Testis (tissue), 3 donors: ENCODE measurements around the gene PDE10A. TPM values are rescaled to one million over a fixed set of nuclear protein-coding genes. Genes with fewer than 3 reads are reported as not detected.

Experiments
- DNase-seq: peaks from one replicate; pipeline ENCODE4 v3.0.0-alpha.2; 2019
- H3K27ac ChIP-seq, 2 donors: fragments of 200-600 bp; sonication (generic); one replicate each; pipeline ENCODE4 v1.5.1; 2019
- H3K27me3 ChIP-seq: fragments of 200-600 bp; sonication (generic); one replicate; pipeline ENCODE4 v1.5.1; 2019
- H3K36me3 ChIP-seq: fragments of 200-600 bp; sonication (generic); one replicate; pipeline ENCODE4 v1.5.1; 2017; ENCODE audit warnings: low read depth; ENCODE audit errors: missing control alignments
- H3K4me1 ChIP-seq: fragments of 200-600 bp; sonication (generic); one replicate; pipeline ENCODE4 v1.5.1; 2019
- H3K4me3 ChIP-seq, 2 donors: fragments of 200-600 bp; sonication (generic); one replicate each; pipeline ENCODE4 v1.5.1; 2017 to 2019
- H3K9me3 ChIP-seq: fragments of 200-600 bp; sonication (generic); one replicate; pipeline ENCODE4 v1.5.1; 2017
- CTCF ChIP-seq, 3 experiments: fragments of 450-650 bp in 2 of 3; fragments of 200-600 bp in 1 of 3; sonication (generic) in 1 of 3; IDR thresholded peaks; one replicate each; pipeline ENCODE4 v1.5.1; 2016 to 2019; ENCODE audit warnings: antibody characterized with exemption in 3 of 3, mild to moderate bottlenecking in 2 of 3, moderate library complexity in 1 of 3
- POLR2A ChIP-seq: fragments of 450-650 bp; IDR thresholded peaks from one replicate; pipeline ENCODE4 v1.6.1; 2017; ENCODE audit warnings: antibody characterized with exemption, mild to moderate bottlenecking, moderate library complexity
- WGBS, 2 donors: methylation state at CpG; one replicate each; pipeline ENCODE4 v1.1.5; 2018; 5-methylcytosine and 5-hydroxymethylcytosine counted together
- intact Hi-C: fragments of 100-400 bp; cut with DNase I; formaldehyde crosslinking; loops from one replicate; pipeline ENCODE4 v1.15.1; 2023; ENCODE audit warnings: low total_unique reads
- polyA plus RNA-seq: library from polyadenylated mRNA; stranded (reverse); fragments of 350-450 nt; fragmentation: Illumina TruSeq; extraction: RNeasy Lipid Tissue Mini Kit (QIAGEN cat#74804); gene quantifications from one replicate; pipeline ENCODE4 v1.2.3, GENCODE V29; 2014; ENCODE audit warnings: low read depth, low replicate concordance; ENCODE audit not compliant: insufficient read depth
- total RNA-seq, 2 donors: library from RNA; depleted of rRNA; stranded (reverse); fragments of >200 nt; gene quantifications; one replicate each; pipeline ENCODE4 v1.2.3, GENCODE V29; 2016

Gene PDE10A
- total and polyA plus RNA-seq, 3 donors from 2014 or later, result 15.5 to 22.0 (median 18.0) TPM

GRCh38 chr6:165404296-165404695 lies 258.7 kb downstream of the PDE10A start:
- no peak for DNase-seq
- Histone ChIP-seq H3K27me3 (no peaks in the 10 kb centered on the region), H3K9me3 (no peaks in the 10 kb centered on the region), H3K36me3 (no peaks in the 10 kb centered on the region), H3K4me3 (no peak overlapping the region), H3K27ac (no peak overlapping the region), H3K4me1 (no peaks in the 10 kb centered on the region)
- no peak for TF ChIP-seq POLR2A
- TF ChIP-seq CTCF (IDR thresholded peaks at IDR 0.05), result no peak
- WGBS, 2 donors, result 90 to 92% methylated on average over 2 of the region's 2 CpGs
- intact Hi-C loops, result no loop called here

GRCh38 chr6:165403006-165403595 lies 259.9 kb downstream of the PDE10A start:
- no peak overlapping the region for H3K4me3 ChIP-seq
- intact Hi-C loops, result no loop called here
- H3K27me3 ChIP-seq, result no peaks in the 10 kb centered on the region
- no peak overlapping the region for H3K27ac ChIP-seq
- H3K9me3 ChIP-seq, result no peaks in the 10 kb centered on the region
- 91 to 96% methylated on average over 7 of the region's 7 CpGs for WGBS, 2 donors
- DNase-seq, result no peak
- no peaks in the 10 kb centered on the region for H3K36me3 ChIP-seq
- TF ChIP-seq POLR2A (no peak), CTCF (IDR thresholded peaks at IDR 0.05) (no peak)
- H3K4me1 ChIP-seq, result no peaks in the 10 kb centered on the region

GRCh38 chr6:165401092-165401491 lies 261.9 kb downstream of the PDE10A start:
- 84 to 86% methylated on average over 2 of the region's 2 CpGs for WGBS, 2 donors
- H3K36me3 ChIP-seq, result no peaks in the 10 kb centered on the region
- no peak overlapping the region for H3K4me3 ChIP-seq
- H3K27ac ChIP-seq, result no peak overlapping the region
- DNase-seq, result no peak
- TF ChIP-seq CTCF (IDR thresholded peaks at IDR 0.05) (no peak), POLR2A (no peak)
- intact Hi-C loops, result no loop called here
- no peaks in the 10 kb centered on the region for H3K27me3 ChIP-seq
- H3K9me3 ChIP-seq, result no peaks in the 10 kb centered on the region
- H3K4me1 ChIP-seq, result no peaks in the 10 kb centered on the region

- WGBS, 2 donors, result 84 to 89% methylated on average over 6 of the region's 6 CpGs
- TF ChIP-seq CTCF (IDR thresholded peaks at IDR 0.05) (no peak), POLR2A (no peak)
- no peaks in the 10 kb centered on the region for H3K36me3 ChIP-seq
Measured at GRCh38 chr6:165390475-165390874, 272.6 kb downstream of the PDE10A start.

GRCh38 chr6:165389534-165389933 lies 273.5 kb downstream of the PDE10A start:
- DNase-seq, result no peak
- H3K4me1 ChIP-seq, result no peaks in the 10 kb centered on the region
- no peak overlapping the region for H3K27ac ChIP-seq
- WGBS, 2 donors, result 35 to 71% methylated on average over 3 of the region's 3 CpGs
- intact Hi-C loops, result no loop called here
- H3K4me3 ChIP-seq, result no peak overlapping the region
- TF ChIP-seq CTCF (IDR thresholded peaks at IDR 0.05), result no peak
- TF ChIP-seq POLR2A, result no peak
- no peaks in the 10 kb centered on the region for H3K9me3 ChIP-seq
- H3K27me3 ChIP-seq, result no peaks in the 10 kb centered on the region
- H3K36me3 ChIP-seq, result no peaks in the 10 kb centered on the region

More at GRCh38 chr6:165390475-165390874, 272.6 kb downstream of the PDE10A start:
- Histone ChIP-seq H3K4me3 (no peak overlapping the region), H3K27ac (no peak overlapping the region), H3K9me3 (no peaks in the 10 kb centered on the region), H3K4me1 (no peaks in the 10 kb centered on the region), H3K27me3 (no peaks in the 10 kb centered on the region)
- no peak for DNase-seq
- intact Hi-C loops, result no loop called here
